ENCODE measurements around the gene ACTN1.

ACTN1 gene

GRCh38 chr14:68931063-68931462, 48.0 kb downstream of the ACTN1 start:
- no peak overlapping the region for H3K4me3 ChIP-seq (ENCODE audit: low read depth, low read length)
- no peak for DNase-seq (ENCODE audit: low read depth)
- TF ChIP-seq, protein P1, sequence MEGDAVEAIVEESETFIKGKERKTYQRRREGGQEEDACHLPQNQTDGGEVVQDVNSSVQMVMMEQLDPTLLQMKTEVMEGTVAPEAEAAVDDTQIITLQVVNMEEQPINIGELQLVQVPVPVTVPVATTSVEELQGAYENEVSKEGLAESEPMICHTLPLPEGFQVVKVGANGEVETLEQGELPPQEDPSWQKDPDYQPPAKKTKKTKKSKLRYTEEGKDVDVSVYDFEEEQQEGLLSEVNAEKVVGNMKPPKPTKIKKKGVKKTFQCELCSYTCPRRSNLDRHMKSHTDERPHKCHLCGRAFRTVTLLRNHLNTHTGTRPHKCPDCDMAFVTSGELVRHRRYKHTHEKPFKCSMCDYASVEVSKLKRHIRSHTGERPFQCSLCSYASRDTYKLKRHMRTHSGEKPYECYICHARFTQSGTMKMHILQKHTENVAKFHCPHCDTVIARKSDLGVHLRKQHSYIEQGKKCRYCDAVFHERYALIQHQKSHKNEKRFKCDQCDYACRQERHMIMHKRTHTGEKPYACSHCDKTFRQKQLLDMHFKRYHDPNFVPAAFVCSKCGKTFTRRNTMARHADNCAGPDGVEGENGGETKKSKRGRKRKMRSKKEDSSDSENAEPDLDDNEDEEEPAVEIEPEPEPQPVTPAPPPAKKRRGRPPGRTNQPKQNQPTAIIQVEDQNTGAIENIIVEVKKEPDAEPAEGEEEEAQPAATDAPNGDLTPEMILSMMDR (IDR thresholded peaks at IDR 0.05; ENCODE audit: low read depth, low read length, missing control alignments) = no peak

DNA sequence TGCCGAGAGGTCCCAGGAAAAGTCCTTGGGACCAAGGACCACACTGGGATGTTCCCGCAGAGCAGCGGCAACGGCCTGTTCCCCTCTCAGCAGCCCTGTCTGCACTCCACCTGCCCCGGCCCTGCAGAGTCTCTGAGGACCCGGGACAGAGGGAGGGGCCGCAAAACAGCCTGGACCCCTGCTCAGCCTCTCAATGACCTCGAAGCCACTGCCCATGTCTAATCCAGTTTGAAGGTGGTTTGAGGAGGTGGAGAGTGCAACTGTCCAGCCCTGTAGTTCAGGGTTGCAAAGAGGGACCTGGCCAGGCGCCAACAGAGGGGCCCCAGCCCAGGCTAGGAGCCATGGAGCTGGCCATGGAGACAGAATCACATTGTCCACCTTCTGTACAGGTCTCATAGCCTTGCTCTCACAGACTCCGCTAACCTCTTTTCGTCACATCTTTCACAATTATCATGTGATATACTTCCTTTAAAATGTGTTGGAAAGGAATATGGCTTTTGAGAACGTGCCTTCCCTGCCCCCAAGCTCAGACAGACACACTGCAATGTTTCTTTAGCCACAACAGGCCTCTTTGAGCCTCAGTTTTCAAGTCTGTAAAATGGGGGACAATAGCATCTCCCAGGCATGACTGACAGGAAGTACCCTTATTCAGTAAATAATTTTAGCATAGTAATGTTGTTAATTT, 49.3 kb downstream of the ACTN1 start:
- no peak overlapping the region for H3K4me3 ChIP-seq (ENCODE audit: low read depth, low read length)
- no peak for DNase-seq (ENCODE audit: low read depth)
- TF ChIP-seq, protein P1 (IDR thresholded peaks at IDR 0.05; ENCODE audit: low read depth, low read length, missing control alignments) = no peak

GRCh38 chr14:68928770-68929550, 50.1 kb downstream of the ACTN1 start:
- TF ChIP-seq, protein P1 (IDR thresholded peaks at IDR 0.05; ENCODE audit: low read depth, low read length, missing control alignments) = no peak
- no peak for DNase-seq (ENCODE audit: low read depth)
- H3K4me3 ChIP-seq (ENCODE audit: low read depth, low read length) = no peak overlapping the region

GRCh38 chr14:68927956-68928675, 51.0 kb downstream of the ACTN1 start:
- DNase-seq (ENCODE audit: low read depth) = no peak
- TF ChIP-seq, protein P1 (IDR thresholded peaks at IDR 0.05; ENCODE audit: low read depth, low read length, missing control alignments) = no peak
- H3K4me3 ChIP-seq (ENCODE audit: low read depth, low read length) = no peak overlapping the region

DNA sequence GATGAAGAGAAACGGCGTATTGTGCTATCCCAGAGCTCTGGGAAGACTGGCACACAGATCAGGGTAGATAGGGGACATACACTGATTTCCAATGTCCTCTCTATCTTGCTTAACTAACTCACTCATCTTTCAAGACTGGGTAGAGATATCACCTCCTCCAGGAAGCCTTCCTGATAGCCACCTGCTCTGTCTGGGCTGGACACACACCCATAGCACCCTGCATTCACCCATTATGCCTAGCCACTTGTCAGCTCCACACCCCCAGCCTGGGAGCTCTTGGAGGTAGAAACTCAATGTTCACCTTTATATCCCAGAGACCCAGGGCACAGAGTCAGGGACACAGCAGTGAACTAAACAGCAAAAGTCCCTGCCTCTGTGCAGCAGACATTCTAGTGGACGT, 52.0 kb downstream of the ACTN1 start:
- H3K4me3 ChIP-seq (ENCODE audit: low read depth, low read length) = no peak overlapping the region
- no peak for DNase-seq (ENCODE audit: low read depth)
- TF ChIP-seq, protein P1 (IDR thresholded peaks at IDR 0.05; ENCODE audit: low read depth, low read length, missing control alignments) = no peak

DNA sequence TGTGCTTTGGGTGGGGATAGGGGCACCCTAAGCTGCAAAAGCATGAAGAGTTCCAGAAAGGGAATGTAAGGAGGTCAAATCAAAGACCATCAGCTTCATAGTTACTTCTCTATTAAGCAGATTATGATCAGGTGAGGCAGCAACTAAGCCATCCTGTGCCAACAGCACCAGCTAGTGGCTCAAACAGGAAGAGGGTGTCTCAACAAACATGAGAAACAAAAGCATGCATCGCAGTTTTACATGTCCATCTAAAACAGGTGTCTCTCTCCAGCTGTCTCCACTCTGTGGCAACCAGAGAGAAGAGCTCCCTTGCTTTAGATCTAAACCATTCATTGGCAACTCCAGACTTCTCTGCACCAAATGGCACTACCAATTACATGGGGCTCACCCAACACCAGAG, 52.9 kb downstream of the ACTN1 start:
- TF ChIP-seq, protein P1 (IDR thresholded peaks at IDR 0.05; ENCODE audit: low read depth, low read length, missing control alignments) = peak; percentile 52
- DNase-seq (ENCODE audit: low read depth) = no peak
- H3K4me3 ChIP-seq (ENCODE audit: low read depth, low read length) = no peak overlapping the region

Measured in GM12864 (cell line).